GM18873 (cell line): ENCODE measurements around the gene HDAC7.

Experiments used
- ATAC-seq: cut with Tn5 transposase; IDR thresholded peaks from one replicate; pipeline ENCODE4 v1.9.1; 2021; ENCODE audit warnings: mild to moderate bottlenecking, moderate library complexity, moderate number of reproducible peaks; ENCODE audit not compliant: unreplicated experiment, low FRiP score

The HDAC7 gene

GRCh38 chr12:47771304-47771703 lies 48.4 kb downstream of the HDAC7 start:
- no peak for ATAC-seq

- no peak for ATAC-seq
Measured at GRCh38 chr12:47770086-47770726, 49.5 kb downstream of the HDAC7 start.

DNA sequence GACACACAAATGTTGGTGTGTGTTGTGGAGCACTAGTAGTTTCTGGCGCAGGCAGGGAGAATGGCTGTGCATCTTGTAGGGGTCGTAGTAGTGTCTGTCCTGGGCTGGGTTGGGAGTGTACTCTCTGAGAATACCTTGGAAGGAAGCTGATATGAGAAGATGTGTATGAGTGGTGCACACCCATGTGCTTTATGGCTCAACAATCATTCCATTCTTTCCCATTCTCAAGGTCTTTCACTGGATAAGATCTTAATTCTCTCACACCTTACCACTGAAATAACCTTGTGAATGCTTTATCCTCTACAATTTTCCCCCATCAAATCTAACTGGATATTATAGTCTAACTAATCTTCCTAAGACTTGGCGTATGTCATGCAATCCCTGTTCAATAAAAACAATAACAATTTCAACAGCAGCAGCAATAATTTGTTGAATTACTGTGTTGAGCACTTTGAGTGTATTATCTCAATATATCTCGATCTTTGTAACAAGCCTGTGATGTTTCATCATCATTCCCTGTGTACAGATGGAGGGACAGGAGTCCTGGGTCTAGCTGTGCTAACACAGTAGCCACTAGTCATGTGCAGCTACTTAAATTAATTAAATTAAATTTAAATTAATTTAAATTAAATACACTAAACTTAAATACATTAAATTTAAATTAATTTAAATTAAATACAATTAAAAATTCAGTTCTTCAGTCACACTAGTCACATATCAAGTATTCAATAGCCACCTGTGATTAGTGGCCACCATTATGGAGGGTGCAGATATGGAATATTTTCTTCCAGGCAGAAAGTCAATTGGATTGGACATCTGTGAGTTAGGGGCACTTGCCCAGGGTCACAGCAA lies 50.2 kb downstream of the HDAC7 start:
- no peak for ATAC-seq

DNA sequence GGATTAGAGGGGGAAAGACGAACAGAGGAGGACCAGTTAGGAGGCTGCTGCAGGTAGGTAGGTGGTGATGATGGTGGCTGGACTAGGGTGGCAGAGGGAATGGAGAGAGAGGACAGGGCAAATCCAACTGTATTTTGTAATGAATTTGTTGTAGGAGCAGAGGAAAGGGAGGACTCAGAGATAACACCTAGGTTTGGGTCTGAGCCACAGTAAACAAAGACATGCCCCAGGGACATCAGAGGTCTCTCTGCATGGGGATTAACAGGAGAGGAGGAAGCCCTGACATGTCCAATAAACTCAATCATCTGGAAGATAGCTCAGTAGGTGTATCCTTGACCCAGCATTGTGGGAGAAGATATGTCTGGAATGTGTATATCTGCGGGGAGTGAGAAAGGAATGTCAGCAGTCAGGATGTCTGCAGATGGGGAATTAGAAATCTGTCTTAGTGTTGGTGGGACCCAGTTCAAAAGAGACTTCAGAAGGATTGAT lies 51.3 kb downstream of the HDAC7 start:
- ATAC-seq: no peak

GRCh38 chr12:47767216-47767724 lies 52.4 kb downstream of the HDAC7 start:
- ATAC-seq: no peak

DNA sequence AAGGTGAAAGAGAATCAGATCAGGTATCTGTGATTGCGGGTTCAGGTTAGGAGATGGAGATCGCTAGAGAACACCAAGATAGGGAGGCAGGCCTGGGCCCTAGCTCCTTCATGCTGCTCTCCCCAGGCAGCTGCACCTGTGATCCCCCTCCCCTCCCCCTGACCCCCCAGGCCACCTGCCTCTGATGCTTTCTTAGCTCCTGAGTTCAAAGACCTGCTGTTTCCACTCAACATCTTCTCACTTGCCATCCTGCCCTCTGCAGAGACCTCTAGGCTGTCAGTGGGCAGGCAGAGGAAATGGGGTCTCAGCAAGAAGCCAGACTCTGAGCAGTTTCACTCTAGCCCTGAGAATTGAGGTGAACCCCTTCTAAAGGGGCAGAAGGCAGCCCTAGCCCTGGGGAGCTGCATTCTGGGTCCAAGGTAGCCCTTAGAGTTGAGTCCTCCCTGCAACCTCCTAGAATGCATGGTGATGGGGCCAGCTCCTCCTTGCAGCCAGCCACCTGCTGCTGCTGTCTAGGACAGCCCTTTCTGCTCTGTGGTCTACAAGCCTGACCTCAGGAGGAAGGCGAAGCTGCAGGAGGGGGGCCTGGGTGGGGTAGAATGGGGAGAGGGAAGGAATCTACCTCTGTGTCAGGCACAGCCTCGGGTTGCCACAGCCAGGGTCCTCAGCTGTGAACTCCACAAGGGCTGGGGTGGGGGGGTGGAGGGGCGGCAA lies 53.0 kb downstream of the HDAC7 start:
- no peak for ATAC-seq

DNA sequence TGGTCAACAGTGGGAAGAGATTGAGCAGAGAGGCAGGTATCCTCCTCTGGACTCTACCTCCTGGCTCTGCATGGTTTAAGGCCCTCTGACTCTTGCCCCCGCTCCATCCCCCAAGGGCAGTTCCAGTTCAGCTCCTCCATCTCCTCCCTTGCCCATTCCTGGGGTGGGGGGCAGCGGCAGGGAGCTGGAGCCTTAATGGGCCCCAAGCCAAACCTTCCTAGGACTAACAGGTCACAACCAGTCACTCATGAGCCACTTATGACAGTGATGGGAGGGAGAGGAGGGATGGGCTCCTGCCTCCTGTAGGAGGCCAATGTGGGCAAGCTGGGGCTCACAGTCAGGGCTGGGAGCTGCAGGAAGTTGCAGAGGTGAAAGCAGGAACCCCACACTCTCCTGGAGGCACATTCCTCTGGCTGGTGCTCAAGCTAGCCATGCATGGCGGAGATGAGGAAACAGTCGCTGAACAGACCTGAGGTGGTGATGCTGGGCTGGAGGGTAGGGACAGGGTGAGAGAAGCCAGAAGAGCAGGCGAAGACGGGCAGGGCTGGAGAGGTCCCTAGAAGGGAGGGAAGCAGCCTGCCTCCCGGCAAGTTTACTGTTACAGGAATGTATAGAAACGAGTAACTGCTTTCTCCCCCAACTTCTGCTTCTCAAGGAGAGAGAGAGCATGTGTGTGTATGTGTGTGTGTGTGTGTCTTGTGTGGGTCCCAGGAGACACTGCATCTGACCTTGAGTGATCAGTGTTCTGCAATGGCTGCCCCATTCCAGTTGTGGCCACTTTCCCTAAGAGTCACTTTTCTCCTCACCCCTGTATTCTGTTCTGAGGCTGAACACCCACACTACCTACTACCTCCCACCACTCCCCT lies 56.0 kb downstream of the HDAC7 start:
- ATAC-seq: no peak

DNA sequence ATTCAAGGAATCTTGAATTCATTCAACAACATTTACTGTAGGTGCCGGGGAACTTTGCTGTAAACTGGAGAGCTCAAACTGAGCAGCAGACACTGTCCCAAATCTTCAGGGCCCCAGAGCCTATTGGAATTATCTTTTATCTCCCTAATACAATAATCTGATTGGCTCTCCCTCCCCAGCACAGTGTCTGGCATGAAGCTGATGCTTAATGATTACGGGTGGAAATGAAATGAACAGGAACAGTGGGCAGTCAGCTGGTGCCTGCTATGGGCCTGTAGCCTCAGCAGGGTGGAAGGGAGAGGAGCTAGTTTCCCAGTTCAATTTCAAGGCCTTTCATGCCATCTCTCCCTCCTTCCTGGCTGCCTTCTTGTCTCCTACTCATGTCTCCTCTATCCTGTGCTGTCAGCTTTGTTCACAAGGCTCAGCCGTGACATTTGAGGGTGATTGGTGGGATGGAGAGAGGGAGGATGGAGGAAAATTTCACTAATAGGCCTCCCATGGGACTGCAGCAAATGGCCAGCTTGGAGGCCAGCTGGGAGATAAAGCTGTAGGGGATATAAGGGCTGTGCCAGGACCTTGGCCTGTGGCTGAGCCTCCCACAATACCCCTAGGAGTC lies 56.7 kb downstream of the HDAC7 start:
- no peak for ATAC-seq

- no peak for ATAC-seq
Measured at GRCh38 chr12:47758834-47759690, 60.6 kb downstream of the HDAC7 start, which contains the start of gene RAPGEF3. RAPGEF3 (minus strand) TSS chr12:47758880; CDS start chr12:47758556, 324 bp downstream.

- ATAC-seq: no peak
Measured at GRCh38 chr12:47758584-47758833, 61.2 kb downstream of the HDAC7 start.

DNA sequence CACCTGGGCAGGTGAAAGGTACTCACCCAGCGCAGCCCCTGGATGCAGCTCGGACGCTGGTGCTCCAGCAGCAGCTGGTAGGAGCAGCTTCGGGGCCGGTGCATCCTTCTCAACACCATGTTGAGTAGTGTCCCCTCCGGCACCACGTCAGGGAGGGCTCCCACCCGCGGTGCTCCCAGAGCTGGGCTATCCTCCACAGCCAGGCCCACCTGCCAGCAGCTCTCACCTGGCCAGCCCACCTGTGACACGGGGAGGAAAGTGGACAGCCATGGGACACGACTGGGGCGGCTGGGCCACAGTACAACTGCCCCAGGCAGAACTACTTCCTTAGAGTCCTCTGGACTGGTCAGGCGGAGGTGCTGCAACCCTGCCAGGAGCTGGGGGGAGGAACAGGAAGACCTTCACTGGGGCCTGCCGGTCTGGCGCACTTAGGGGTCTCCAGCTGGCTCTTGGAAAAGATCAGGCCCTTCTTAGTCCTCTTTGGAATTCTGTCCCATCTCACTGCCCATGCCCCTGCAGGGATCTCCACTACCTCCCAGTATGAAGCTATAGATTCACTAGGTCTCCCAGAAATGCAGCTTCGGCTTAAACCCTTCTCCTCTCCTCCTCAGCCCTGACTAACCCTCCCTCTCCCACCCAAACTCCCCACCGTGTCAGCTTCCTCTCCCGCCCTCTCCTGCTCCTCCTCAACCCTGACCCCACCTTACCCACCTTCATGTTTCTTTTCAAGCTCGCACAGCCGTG lies 61.7 kb downstream of the HDAC7 start:
- ATAC-seq: no peak

GRCh38 chr12:47757364-47757839 lies 62.3 kb downstream of the HDAC7 start:
- ATAC-seq: no peak

- ATAC-seq: peak; percentile 76
Measured at GRCh38 chr12:47755655-47756562, 63.8 kb downstream of the HDAC7 start.

GRCh38 chr12:47754881-47755280 lies 64.8 kb downstream of the HDAC7 start:
- ATAC-seq: no peak

DNA sequence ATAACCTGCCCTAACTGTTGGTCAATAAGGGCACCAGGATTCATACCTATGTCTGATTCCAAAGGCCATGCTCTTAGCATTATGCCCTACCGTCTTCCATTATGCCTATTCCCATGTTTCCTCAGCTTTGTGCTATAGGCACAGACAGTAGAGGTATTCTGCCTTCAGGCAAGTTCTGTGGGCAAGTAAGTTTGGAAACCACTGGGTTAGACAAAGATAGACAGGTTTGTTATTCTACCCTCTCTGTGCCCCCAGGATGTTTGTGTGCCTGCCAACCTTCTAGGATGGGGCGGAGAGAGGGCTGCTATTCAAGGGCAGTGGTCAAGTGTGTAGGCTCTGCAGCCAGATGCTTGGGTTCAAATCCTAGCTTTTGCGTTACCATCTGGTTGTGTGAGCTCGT lies 65.6 kb downstream of the HDAC7 start:
- no peak for ATAC-seq

- no peak for ATAC-seq
Measured at GRCh38 chr12:47753021-47754001, 66.4 kb downstream of the HDAC7 start.
